ENCODE measurements around the gene CREB3.
A peak's percentile ranks its signal among the peaks of the same experiment; 100 is the strongest.

The CREB3 gene

DNA sequence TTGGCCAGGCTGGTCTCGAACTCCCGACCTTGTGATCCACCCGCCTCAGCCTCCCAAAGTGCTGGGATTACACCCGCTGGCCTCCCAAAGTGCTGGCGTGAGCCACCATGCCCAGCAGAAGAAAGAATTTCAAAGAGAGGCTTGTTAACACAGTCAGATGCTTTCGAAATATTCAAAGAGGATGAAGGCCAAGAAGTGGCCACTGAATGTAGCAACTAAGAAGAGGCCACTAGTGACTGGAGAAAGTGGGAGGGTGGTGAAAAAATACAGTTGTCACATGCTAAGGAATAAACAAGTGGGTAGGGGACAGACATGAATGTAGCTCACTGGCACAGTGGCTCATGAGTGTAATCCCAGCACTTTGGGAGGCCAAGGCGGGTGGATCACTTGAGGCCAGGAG is 29.8 kb upstream of the CREB3 start:
- Histone ChIP-seq H3K4me3 (no peak overlapping the region), H3K27ac (peak overlapping the region; percentile 3)
- DNase-seq (ENCODE audit: low spot score) = no peak
- TF ChIP-seq CTCF (IDR thresholded peaks at IDR 0.05) = no peak

DNA sequence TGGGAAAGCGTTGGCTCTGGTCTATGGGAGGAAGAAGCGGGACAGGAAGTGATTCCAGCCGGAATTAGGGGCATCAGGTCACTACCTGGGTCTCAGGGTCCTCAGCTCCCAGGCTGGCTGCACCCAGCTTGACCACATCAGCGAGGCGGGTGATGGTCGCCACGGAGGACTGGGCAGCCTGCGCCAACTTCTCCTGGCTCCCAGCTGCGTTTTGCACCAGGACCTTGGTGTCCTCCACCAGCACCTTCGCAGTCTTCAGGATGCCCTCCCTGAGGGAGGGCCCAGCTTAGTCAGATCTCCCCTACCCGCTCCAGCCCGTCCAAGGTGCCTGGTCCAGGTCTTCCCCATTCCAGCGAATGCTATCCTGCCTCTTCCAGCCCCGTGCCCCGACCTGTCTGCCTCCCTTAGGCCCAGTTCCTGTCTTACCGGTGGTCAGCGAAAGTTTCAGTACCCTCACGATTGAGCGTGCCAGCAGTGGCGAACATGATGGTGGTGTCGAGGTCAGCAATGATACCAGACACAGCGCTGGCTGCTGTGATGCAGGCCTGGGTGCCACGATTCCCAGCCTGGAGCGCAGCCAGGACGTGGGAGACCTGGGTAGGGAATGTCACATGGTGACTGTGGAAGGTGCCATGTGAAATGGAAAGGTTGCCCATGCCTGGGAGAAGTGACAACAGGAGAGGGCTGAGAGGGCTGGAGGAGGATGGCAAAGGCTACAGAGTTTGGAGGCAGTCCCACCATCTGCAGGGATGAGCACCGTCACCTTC is 28.4 kb upstream of the CREB3 start:
- Histone ChIP-seq H3K27ac (peak overlapping the region in 1 of 2 donors; percentile 46), H3K4me3 (no peak overlapping the region)
- TF ChIP-seq CTCF (IDR thresholded peaks at IDR 0.05) = no peak
- no peak for DNase-seq (ENCODE audit: low spot score)

DNA sequence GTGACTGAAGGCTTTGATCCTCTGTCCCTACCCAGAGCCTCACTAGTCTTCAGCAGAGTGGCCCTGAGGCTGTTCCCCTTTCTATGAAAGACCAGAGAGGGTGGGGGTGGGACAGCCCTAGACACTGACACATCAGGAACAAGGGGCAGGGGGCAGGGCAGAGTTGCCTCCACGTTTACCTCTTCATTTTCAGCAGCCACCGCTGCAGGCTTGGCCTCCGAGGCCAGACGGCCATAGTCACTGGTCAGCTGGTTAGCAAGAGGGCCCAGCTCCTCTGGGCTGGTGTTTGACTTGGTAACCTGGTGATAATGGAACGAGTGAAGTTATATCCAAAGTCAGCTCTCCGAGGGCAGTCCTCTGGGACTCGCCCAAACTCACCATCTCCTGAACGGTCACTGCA is 27.1 kb upstream of the CREB3 start:
- H3K27ac ChIP-seq = peak overlapping the region in 1 of 2 donors; percentile 46
- H3K4me3 ChIP-seq = no peak overlapping the region
- DNase-seq (ENCODE audit: low spot score) = no peak
- no peak for TF ChIP-seq CTCF (IDR thresholded peaks at IDR 0.05)

DNA sequence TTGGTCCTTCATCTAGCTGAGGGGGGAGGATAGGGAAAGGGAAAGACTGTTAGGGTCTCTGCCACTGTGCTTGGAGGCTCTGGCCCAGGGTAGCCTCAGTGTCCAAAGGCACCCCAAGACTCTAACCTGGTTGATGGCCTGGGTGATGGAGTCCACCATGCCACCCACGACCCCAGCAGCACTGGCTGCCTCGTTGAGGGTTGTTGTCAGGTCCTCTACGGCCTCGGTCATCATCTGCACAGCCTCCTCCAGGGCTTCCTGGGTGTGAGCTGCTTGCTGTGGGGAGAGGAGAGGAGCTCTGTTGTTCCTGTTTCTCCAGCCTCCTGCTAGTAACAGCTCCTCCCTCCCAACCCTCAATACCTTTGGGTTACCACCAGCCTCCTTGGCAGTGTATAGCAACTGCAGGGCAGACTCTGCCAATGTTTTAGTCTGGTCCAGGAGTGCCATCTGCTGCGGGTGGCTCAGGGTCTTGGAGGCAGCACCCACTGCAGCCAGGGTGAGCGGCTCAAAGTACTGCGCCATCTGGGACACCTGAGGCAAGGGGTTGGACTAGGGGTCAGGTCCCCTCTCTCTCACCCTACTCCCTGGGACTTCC is 26.5 kb upstream of the CREB3 start:
- TF ChIP-seq CTCF (IDR thresholded peaks at IDR 0.05) = no peak
- no peak for DNase-seq (ENCODE audit: low spot score)
- H3K27ac ChIP-seq = peak overlapping the region in 1 of 2 donors; percentile 46
- H3K4me3 ChIP-seq = no peak overlapping the region

DNA sequence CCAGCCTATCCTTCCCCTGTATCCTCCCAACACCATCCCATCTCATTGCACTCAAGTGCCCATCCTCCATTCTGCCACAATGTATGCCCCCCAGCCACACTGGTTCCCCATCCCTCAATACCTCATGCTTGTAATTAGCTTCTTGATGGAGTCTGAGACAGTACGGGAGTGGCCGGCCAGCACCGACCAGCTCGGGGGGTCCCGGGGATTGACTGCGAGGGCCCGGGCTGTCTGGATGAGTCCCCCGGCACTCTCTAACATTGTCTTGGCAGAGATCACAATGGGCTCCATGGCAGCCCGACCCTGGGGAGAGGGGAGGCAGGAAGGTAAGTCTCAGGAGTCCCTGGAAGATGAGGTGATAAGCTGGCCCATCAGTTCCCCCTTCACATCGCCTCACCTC is 25.5 kb upstream of the CREB3 start:
- no peak for TF ChIP-seq CTCF (IDR thresholded peaks at IDR 0.05)
- Histone ChIP-seq H3K27ac (peak overlapping the region; percentile 39 to 46), H3K4me3 (no peak overlapping the region)
- no peak for DNase-seq (ENCODE audit: low spot score)

DNA sequence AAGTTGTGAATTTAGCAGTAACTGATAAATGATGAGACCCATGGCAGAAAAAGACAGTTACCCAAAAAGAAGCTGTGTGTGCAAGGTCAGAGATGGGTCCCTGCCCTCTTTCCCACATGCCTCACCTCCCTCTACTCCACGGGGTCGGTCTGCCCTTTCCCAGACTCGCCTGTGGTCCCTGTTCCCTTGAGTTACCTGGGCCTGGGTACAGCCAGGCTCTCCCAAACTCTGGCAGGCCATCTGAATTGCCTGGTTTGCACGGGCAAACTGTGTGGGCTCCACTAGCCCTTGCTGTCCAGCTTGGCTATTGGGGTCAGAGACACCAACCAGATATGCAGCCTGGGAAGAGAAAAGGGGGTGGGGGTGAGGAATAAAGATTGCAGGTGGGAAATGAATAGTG is 24.3 kb upstream of the CREB3 start:
- DNase-seq (ENCODE audit: low spot score) = no peak
- no peak overlapping the region for H3K4me3 ChIP-seq
- TF ChIP-seq CTCF (IDR thresholded peaks at IDR 0.05) = no peak

More for the DNA sequence above, 24.3 kb upstream of the CREB3 start:
- peak overlapping the region in 1 of 2 donors; percentile 46 for H3K27ac ChIP-seq
